Epithelial cell of esophagus (primary cell): ENCODE results near the gene SLC22A3.
"Not testable (repeated sequence)": the region's sequence is repeated elsewhere in the genome, so short reads cannot be mapped to it uniquely, and the experiment has no call there.

Source experiments
- DNase-seq: peaks from one replicate; pipeline ENCODE4 v3.0.0; 2010; ENCODE audit warnings: low read depth
- H3K4me3 ChIP-seq: 2 replicates; pipeline ENCODE4 v1.5.1; 2011; ENCODE audit warnings: mild to moderate bottlenecking, low read length, control low read depth
- CTCF ChIP-seq: IDR thresholded peaks from 2 replicates; pipeline ENCODE4 v1.5.1; 2011; ENCODE audit warnings: low read depth, mild to moderate bottlenecking, low read length, control low read depth, inconsistent platforms; ENCODE audit not compliant: insufficient read depth; ENCODE audit errors: missing control alignments

SLC22A3 gene

DNA sequence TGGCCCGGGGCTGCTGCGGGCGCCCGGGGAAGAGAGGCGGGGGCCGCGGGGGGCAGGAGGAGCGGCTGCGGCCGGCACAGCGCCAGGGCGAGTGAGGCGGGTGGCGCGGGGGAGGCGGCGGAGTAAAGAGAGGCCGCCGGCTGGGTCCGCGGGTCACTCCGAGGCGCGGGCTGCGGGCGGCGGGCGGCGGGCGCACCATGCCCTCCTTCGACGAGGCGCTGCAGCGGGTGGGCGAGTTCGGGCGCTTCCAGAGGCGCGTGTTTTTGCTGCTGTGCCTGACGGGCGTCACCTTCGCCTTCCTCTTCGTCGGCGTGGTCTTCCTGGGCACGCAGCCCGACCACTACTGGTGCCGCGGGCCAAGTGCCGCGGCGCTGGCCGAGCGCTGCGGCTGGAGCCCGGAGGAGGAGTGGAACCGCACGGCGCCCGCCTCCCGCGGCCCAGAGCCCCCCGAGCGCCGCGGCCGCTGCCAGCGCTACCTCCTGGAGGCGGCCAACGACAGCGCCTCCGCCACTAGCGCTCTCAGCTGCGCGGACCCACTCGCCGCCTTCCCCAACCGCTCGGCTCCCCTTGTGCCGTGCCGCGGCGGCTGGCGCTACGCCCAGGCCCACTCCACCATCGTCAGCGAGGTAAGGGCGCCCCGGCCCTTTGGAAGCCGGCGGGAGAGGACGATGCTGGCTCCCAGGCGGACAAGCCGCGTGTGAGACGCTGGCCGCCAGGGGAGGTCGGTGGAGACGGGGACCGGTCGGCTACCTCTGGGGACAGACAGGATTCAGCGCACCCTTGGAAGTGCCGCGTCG, at the start of gene SLC22A3:
TSS of gene SLC22A3 (plus strand) at position 156 of the 797 bp plus-strand sequence. CDS start at position 198, 42 bp downstream.
- peak within 1 kb of the TSS; percentile 68 for H3K4me3 ChIP-seq
- DNase-seq = peak; percentile 47

DNA sequence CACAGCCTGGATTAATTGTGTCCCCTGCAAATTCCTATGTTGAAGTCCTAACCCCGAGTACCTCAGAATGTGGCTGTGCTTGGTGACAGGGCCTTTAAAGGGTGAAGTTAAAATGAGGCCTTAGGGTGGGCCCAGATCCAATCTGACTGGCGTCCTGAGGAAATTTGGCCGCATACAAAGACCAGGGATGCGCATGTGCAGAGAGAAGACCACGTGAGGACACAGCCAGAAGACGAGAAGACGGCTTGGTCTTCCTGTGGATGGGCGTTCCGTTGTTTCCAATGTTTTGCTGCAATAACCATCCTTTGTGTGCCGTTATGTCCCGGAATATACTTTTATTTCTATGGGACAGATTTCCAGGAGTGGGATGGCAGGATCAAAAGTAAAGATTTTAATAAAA, 48.6 kb upstream of the SLC22A3 start:
- no peak for DNase-seq
- no peak overlapping the region for H3K4me3 ChIP-seq
- no peak for TF ChIP-seq CTCF

More for the DNA sequence above, at the start of gene SLC22A3:
- TF ChIP-seq CTCF = peak; percentile 27

- TF ChIP-seq CTCF = no peak
- peak; percentile 79 for DNase-seq
- H3K4me3 ChIP-seq = no peak overlapping the region
Observed at GRCh38 chr6:160300076-160300695, 48.0 kb upstream of the SLC22A3 start.

- DNase-seq = no peak
- TF ChIP-seq CTCF = no peak
- no peak overlapping the region for H3K4me3 ChIP-seq
Observed at GRCh38 chr6:160301339-160301738, 46.8 kb upstream of the SLC22A3 start.

- H3K4me3 ChIP-seq, DNase-seq: not testable (repeated sequence)
Observed at GRCh38 chr6:160302431-160303082, 45.6 kb upstream of the SLC22A3 start.

- TF ChIP-seq CTCF = no peak
- DNase-seq = no peak
- no peak overlapping the region for H3K4me3 ChIP-seq
Observed at GRCh38 chr6:160303806-160304205, 44.4 kb upstream of the SLC22A3 start.

GRCh38 chr6:160305926-160306713, 42.1 kb upstream of the SLC22A3 start:
- TF ChIP-seq CTCF = no peak

More at GRCh38 chr6:160305926-160306713, 42.1 kb upstream of the SLC22A3 start:
- no peak for DNase-seq
- no peak overlapping the region for H3K4me3 ChIP-seq
